NCI-H187 (cell line): Measurements from ENCODE around the gene ARHGAP15.
"Not testable (repeated sequence)": the region's sequence is repeated elsewhere in the genome, so short reads cannot be mapped to it uniquely, and the experiment has no call there.

Source experiments
- DNase-seq, 2 experiments: peaks; one replicate each; lab custom pipeline; 2025; lab: John Stamatoyannopoulos, UW

Gene ARHGAP15

DNA sequence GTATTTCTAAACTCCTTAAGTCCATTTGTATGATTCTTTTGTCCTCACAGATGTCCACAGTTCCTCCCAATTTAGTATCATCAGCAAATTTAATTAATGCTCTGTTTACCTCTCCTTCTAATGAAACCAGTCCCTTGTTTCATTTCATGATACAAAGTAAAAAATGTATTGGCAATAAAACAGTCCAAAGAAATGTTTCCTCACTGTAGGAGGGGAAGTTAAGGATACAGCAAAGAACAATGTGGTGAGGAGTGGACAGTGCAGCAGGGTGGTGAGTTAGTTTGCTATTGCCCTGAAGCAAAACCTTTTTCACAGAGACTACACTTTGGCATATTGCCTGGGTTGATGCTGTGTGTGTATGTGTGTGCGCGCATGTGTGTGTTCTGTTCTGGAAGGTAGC, 401.5 kb downstream of the ARHGAP15 start:
- DNase-seq: no peak

DNA sequence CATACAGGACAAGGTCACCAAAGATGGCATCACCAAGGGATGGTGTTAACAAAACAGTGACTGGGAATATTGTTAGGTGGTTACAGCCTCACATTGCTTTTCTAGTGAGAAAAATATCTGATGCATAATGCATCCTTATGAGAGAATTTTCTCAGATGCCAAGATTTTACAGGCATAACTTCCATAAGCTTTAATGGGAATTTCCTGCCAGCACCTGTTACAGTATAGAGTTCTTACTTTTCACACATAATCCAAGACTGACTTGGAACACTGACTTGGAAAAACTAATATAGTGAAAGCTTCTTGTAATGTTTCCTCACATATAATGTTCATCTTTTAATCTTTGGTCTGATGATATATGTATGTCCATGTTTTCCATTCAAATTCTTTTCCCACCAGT, 402.8 kb downstream of the ARHGAP15 start:
- no peak for DNase-seq

DNA sequence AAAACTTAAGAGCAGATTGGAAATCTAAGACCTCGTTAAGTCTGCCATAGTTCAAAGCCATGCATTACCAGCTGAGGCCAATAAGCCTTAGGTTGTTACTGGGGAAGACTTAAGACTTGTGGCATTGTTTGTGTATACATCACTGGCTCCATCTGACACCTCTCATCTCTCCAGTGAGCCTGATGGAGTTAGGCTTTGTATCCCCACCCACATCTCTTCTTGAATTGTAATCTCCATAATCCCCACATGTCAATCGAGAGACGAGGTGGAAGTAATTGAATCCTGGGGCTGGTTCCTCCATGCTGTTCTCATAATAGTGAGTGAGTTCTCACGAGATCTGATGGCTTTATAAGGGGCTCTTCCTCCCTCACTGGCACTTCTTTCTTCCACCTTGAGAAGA, 404.6 kb downstream of the ARHGAP15 start:
- no peak for DNase-seq

DNA sequence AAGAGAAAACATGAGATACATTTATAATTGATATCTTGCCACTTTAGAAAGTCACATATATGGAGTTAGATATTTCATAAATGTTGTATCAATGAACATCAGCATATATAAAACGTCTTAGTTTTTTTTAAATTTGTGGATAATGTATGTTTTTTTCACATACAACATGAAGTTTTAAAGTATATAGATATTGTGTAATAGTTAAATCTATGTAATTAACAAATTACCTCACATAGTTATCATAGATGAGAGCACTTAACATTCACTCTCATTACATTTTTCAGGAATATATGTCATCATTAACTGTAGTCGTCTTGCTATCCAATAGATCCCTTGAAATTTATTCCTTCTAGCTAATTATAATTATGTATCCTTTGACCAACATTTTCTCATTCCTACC, 406.6 kb downstream of the ARHGAP15 start:
- no peak for DNase-seq

DNA sequence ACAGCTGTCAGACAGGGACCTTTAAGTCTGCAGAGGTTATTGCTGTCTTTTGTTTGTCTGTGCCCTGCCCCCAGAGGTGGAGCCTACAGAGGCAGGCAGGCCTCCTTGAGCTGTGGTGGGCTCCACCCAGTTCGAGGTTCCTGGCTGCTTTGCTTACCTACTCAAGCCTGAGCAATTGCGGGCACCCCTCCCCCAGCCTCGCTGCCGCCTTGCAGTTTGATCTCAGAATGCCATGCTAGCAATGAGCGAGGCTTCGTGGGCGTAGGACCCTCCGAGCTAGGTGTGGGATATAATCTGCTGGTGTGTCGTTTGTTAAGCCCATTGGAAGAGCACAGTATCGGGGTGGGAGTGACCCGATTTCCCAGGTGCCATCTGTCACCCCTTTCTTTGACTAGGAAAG, 412.7 kb downstream of the ARHGAP15 start:
- DNase-seq: not testable (repeated sequence)

DNA sequence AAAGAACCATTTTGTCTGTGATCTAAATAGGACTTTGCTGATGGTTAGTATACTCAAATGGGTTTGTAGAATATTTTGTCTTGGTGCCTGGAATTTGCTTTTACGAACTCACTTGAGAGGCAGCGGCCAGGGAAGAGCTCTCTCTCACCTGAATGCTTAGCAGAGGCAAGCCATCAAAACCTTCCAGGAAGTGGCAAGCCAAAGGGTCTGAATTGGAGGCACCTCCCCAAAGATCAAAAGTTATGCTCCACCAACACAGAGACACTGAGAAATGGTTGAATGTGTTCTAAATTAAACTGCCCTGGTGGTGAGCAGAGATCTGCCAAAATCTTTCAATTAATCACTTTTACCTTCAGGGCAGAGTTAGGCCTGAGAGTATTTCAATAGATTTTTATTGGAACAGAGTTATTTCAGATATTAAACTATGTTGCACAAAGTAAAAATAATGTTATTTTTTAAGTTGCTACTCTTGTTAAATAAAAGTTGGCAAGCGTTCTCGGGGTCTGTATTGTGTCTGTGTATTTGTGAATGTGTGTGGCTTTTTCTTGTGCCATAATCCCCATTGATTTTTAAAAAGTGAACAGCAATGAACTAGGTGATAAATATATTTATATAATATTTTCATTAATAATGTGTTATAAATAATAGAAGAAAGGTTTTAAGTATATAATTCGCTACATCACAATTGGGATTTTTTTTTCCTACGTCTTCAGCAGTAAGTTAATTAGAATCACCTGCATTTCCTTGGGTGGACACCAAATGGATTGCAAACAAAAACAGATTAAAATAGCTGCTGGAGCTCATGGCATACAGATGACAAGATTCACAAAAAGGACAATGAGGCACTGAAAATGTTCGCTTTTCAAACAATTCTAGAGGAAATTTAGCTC, 416.1 kb downstream of the ARHGAP15 start:
- no peak for DNase-seq

DNA sequence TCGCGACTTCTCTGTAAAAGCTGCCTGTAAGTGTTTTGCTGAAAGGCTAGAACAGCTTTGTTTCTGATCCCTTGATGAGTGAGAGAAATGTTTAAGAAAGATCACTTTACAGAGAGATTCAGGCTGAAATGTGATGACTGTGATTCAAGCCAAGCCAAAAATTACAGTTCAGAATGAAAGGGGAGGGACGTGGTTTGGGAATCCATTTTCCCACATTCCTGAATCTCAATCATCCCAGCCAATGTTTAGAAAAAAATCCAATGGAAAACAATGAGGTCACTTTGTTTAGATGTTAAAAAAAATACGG, 416.7 kb downstream of the ARHGAP15 start:
- no peak for DNase-seq

DNA sequence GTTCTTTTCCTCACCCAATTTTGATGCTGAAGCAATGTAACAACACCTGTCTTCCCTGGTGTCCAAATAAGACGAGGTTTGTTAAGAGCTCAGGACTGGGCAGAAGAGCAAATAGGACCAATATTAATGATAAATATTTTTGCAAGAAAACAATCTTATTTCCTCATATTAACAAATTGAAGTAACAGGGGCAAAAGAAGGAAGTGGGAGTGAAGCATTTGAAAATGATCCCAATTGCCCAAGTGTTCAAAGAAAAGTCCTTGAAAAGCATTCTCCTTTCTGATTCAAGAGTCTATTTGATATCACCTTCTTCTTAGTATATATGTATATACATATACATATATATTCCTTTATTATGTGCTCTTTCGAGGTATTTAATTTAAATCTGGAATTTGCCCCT, 418.8 kb downstream of the ARHGAP15 start:
- no peak for DNase-seq

DNA sequence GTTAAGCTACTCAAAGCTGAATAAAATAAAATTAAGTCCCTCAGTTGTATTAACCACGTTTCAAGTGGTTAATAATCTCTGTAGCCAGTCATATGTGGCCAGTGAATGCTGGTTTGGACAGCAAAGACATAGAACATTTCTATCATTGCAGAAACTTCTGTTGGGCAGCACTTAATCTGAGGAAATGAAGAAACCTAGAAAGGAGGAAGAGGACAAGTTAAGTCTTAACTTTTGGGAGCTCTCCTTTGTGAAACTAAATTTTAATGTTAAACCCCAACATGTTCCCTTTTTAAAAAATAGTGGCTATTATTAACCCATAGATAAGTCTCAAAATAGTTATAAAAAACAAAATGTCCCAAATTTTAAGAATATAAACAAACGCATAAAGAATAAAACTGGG, 421.3 kb downstream of the ARHGAP15 start:
- DNase-seq: no peak

DNA sequence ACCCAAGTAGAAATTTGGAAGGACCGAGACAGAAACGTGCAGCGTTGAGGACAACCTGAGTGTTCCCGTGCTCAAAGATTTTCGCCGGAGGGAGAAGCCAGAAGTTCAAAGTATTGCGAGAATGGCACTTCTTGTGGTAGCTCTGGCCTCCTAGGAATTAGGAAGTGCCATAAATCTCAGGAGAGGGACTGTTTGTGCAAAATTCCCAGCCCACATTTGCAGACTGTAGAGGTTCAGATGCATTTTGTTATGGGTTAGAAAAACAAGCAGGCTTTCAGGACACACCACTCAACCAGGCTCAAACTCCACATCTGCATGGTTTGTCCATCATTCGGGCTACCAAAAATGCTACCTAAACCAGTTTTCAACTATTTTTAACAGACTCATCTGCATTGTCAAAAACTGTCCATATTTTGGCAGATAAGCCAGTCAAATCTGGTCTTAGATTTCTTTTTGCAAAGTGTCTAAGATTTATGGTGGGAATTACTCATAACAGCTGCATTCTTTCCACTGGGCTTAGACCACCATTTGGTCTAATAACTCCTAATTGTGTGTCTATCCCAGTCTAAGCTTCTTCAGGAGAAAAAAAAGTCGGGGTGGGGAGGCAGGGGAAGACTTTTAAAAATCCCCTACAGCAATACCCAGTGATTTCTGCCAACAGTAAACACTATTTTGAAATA, 422.9 kb downstream of the ARHGAP15 start:
- no peak for DNase-seq

DNA sequence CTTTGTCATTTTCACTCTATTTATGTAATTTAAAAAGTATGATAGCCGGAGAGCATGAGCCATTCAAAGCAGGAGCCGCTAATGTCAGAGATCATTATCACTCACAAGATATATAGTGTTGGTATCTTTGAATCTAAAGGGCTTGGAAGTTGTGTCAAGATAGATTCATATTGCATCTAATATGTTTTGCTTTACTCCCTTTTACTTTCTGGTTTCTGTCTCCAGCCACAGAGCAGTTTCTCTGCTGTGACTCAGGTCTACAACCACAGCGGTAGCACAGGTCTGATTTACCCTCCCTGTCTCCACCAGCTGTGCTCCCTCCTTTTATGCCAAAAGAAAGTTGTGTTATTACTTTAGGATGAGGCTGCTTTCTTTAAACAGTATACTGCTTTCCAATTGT, 424.0 kb downstream of the ARHGAP15 start:
- DNase-seq: no peak

DNA sequence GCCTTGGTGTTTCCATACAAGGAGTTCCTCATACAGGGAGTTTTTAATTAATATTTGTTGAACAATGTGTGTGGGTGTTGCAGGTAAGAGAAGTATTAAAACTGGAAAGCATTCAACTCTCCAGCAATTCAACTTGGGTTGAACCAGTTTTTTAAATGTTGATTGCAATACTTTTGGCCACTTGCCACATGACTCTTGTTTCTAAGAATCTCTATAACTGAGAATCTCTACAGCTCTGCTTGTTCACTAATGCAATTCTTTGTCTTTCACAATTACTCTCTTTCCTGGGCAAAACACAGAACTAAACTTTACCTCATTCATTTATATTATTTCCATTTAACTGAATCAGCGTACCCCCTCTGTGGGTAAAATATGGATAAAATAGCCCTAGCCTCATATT, 429.4 kb downstream of the ARHGAP15 start:
- no peak for DNase-seq

DNA sequence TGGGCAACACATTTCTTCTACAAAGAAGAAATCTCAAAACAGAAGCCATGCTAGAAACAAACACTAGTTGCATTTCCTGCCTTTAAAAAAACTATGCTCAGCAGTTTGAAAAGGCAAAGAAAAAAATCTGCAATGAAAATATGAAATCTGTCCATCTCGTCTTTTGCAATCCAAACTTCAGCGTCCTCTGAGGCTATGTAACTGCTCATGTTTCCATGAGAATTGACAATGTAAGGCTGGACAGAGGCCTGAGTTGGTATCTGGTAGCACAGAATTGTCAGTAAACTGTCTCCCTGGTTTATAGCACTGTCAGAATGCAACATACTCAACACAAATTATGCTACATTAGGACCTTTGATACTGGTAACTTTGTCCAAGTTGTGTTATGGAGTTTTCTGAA, 429.9 kb downstream of the ARHGAP15 start:
- no peak for DNase-seq

DNA sequence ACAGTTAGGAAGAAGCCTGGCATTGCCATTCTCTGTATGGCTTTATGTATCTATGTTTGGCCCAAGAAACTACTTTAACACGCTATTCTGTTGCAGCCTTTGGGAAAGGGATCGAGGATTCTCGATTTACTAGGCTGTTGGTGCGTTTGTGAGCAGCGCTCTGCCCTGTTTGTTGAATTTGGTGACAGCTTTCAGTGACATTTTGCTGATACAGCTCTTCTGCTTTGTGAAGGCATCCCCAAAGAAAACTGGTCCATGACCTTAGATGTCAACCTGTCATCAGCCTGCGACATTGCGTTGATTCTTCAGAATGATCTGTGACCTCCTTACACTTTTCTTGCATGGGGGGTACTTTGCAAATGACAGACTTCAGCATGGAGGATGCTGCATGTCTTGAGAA, 431.5 kb downstream of the ARHGAP15 start:
- DNase-seq: no peak

DNA sequence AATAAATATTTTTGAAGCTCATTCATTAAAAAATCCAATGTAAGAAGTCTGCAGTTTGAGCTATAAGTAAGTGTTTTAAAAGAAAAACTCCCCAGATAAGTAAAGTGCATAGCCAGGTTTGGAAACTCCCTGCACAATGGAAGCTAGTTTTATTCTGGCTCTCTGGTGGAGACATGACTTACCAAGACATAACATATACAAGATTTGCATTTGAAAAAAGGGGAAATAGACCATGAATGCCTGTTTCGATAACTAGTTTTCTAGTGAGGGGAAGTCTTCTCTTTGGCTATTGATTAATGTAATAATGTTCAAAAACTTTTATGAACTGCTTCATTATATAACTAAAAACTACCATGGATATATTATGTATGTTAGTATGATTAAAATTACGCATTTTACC, 435.2 kb downstream of the ARHGAP15 start:
- no peak for DNase-seq

DNA sequence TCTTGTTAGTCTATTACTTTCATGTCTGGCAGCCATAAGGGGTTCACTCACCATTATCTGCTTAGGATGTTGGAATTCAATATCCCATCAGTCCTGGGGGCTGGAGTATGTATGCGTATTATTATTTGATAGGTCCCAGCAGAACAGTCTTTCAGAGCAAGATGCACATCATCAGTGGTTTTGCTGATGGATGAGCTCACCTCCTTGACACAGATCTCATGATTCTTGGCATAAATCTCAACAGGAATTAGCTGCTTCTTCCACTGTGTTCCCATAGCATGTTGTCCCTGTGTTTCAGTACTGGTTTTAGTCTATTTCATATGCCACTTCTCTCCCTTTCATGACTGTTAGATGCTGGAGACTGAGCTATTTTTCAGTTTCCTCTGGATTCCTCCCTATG, 442.5 kb downstream of the ARHGAP15 start:
- DNase-seq: no peak

DNA sequence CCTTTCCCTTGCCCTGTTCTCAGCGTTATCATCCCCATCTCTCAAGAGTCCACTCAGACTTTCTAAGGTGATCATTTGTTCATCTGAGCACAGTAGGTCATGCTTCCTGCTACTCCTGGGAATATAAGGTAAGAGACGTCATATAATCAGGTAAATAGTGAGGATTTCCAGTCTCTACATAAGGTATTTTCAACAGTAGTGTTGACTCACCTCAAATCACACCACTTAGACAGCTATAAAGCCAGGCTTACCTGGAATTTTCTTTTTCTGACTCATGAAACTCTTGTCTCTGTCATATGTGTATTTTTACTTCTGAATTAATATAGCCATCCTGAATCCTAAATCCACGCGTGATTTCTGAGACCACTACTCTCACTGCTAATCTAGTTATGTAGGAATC, 443.2 kb downstream of the ARHGAP15 start:
- DNase-seq: no peak

DNA sequence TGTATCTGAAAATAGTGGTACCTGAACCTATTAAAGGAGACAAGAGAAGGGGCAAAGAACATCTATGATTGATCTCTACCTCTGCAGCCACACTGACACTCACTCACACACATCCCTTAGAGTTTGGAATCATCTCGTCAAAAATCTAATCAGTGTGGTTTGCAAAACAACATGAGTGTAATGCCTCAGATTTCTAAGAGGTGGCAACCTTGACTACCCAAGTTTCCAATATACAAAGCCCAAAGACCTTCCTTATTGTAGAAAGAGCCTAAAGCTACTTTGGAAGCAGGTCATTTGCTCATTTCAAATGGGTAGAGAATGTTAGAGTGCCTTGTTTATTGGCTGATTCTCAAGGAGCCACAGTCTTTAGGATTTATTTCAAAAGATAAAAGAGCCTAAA, 444.9 kb downstream of the ARHGAP15 start:
- no peak for DNase-seq

DNA sequence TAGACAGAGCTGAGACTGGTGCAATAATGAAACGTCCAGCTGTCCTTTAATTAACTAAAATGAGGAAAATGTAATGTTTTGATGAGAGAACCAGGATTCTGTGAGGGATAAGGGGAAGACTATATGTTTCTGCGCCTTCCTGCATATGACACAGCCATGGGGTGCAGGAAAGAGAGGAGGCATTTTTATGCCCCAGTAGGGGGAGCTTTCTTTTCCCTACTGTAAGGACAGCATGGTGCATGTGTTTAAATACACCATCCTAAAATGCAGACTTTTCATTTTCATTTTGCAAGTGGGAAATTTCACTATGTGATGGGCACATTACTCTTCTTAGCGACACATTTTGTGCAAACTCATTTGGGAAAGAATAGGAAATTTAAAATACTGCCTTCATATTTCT, 446.1 kb downstream of the ARHGAP15 start:
- DNase-seq: no peak

DNA sequence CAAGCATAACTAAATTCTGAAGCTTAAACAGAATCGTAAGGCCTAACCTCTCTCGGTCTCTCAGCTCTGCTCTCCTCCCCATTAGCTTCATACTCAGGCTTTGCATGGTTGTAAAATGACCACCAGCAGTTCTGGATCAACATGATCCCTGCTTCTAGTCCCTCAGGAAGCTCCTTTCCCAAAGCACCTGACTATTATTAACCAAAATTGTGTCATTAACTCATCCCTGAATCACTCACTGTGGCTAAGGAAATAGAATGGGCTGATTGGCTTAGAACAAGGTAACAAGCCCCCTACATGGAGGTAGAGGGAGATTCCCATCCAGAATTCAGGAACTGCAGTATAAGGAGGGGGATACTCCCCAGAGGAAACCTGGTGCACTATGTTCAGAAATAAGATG, 448.3 kb downstream of the ARHGAP15 start:
- no peak for DNase-seq

DNA sequence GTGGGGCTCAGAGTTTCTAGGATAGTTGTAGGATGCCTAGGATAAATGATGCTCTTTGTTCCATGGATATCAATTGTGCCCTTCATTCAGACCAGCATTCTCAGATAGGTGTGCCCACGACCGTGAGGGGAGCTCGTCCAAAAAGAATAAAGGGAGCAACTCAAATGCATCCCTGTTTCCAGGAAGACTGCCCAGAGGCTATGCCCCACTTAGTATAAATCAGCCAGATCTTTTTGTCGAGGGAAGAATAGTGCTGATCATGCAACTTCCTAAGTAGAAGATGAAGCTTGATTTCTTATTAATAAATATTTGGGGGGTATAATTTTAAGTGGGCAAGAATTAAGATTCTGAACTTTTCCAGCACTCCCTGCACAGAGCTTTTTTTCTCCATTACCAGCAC, 450.2 kb downstream of the ARHGAP15 start:
- DNase-seq: no peak

DNA sequence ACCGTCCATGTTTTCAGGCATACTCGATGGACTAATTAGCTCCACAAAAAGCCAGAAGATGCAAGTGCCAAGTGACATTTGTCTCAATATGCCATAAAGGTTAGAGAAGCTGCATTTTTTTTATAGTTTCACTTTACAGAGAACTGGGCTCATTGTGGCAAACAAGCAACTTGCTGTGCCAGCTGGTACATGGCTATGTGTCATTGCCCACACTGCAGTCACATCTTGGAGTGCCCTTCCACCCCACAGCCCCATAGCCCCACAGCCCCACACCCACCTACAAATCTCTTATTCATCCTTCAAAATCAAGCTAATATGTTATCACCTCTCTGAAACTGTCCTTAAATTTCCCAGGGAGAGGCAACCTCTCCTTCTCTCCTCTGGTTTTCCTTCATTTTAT, 451.9 kb downstream of the ARHGAP15 start:
- DNase-seq: no peak

DNA sequence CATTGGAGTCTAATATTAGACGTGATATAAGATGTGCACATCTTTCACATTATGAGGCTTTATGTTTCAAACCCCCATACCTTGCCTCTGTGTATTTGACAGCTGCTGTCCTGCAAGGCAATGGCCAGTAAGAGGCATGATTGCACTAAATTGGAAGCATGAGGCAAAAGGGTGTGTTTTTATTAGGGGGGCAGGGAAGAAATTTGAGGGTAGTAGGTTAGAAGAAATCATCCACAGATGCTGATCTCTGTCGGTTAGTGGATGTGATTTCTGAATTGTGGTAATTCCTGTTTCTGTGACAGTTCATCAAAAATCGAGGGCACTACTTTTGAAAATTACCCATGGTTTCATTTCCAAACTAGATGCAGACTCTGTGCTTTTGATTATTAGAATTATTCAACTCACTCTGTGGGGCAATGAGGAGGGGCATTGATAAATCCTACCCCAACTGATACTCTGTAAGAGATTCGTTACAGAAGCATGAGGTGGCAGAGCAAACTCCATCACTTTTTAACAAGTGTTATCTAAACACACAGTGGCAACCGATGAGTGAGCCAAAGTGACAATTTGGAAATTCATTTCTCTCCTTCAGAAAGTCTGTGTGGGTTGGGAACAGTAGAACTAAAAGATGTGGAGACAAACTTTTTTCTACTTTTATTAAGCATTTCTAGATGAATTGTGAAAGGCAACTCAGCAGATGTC, 453.0 kb downstream of the ARHGAP15 start:
- no peak for DNase-seq
